ENCODE measurements around the gene HK3. TPM values are rescaled to one million over a fixed set of nuclear protein-coding genes. Genes with fewer than 3 reads are reported as not detected.

Gene HK3
- total RNA-seq, 1 donor from 2014 or later: not detected

GRCh38 chr5:176891331-176891958 is 7.7 kb downstream of the HK3 start:
- DNase-seq (ENCODE audit: low spot score): no peak
- Mint-ChIP-seq H3K36me3 (ENCODE audit: low read depth) (no peaks in the 10 kb centered on the region), H3K27ac (ENCODE audit: unreplicated experiment) (no peak overlapping the region), H3K4me3 (ENCODE audit: unreplicated experiment) (no peak overlapping the region), H3K9me3 (ENCODE audit: low read depth) (no peaks in the 10 kb centered on the region), H3K27me3 (ENCODE audit: low read depth) (peaks cover 18% of the 10 kb centered on the region), H3K4me1 (ENCODE audit: low read depth) (no peaks in the 10 kb centered on the region)
- TF ChIP-seq CTCF (IDR thresholded peaks at IDR 0.05): no peak

GRCh38 chr5:176890455-176891330 is 8.5 kb downstream of the HK3 start:
- no peak overlapping the region for H3K27ac Mint-ChIP-seq (ENCODE audit: unreplicated experiment)
- no peaks in the 10 kb centered on the region for H3K4me1 Mint-ChIP-seq (ENCODE audit: low read depth)
- H3K4me3 Mint-ChIP-seq (ENCODE audit: unreplicated experiment): no peak overlapping the region
- no peak for DNase-seq (ENCODE audit: low spot score)
- H3K36me3 Mint-ChIP-seq (ENCODE audit: low read depth): no peaks in the 10 kb centered on the region
- TF ChIP-seq CTCF (IDR thresholded peaks at IDR 0.05): no peak
- peaks cover 20% of the 10 kb centered on the region for H3K27me3 Mint-ChIP-seq (ENCODE audit: low read depth)
- no peaks in the 10 kb centered on the region for H3K9me3 Mint-ChIP-seq (ENCODE audit: low read depth)

- no peaks in the 10 kb centered on the region for H3K9me3 Mint-ChIP-seq (ENCODE audit: low read depth)
- H3K27ac Mint-ChIP-seq (ENCODE audit: unreplicated experiment): no peak overlapping the region
- no peak overlapping the region for H3K4me3 Mint-ChIP-seq (ENCODE audit: unreplicated experiment)
- DNase-seq (ENCODE audit: low spot score): no peak
- H3K36me3 Mint-ChIP-seq (ENCODE audit: low read depth): no peaks in the 10 kb centered on the region
- peaks cover 20% of the 10 kb centered on the region for H3K27me3 Mint-ChIP-seq (ENCODE audit: low read depth)
- TF ChIP-seq CTCF (IDR thresholded peaks at IDR 0.05): no peak
- peaks cover 2% of the 10 kb centered on the region for H3K4me1 Mint-ChIP-seq (ENCODE audit: low read depth)
Observed at GRCh38 chr5:176889321-176890280, 9.5 kb downstream of the HK3 start.

- no peaks in the 10 kb centered on the region for H3K36me3 Mint-ChIP-seq (ENCODE audit: low read depth)
- TF ChIP-seq CTCF (IDR thresholded peaks at IDR 0.05): no peak
- peaks cover 6% of the 10 kb centered on the region for H3K4me1 Mint-ChIP-seq (ENCODE audit: low read depth)
- H3K4me3 Mint-ChIP-seq (ENCODE audit: unreplicated experiment): no peak overlapping the region
- no peak for DNase-seq (ENCODE audit: low spot score)
- peaks cover 24% of the 10 kb centered on the region for H3K27me3 Mint-ChIP-seq (ENCODE audit: low read depth)
- no peak overlapping the region for H3K27ac Mint-ChIP-seq (ENCODE audit: unreplicated experiment)
- no peaks in the 10 kb centered on the region for H3K9me3 Mint-ChIP-seq (ENCODE audit: low read depth)
Observed at GRCh38 chr5:176888865-176889165, 10.3 kb downstream of the HK3 start.

Data from chondrocyte (in vitro differentiated cells).